SW480 (cell line): ENCODE data around the gene COL5A2.

Experiments used
- DNase-seq: peaks from one replicate; pipeline ENCODE4 v3.0.0-alpha.2; 2016; ENCODE audit warnings: low spot score

COL5A2 gene

GRCh38 chr2:189147361-189147760, 32.2 kb downstream of the COL5A2 start:
- DNase-seq = no peak

- no peak for DNase-seq
Observed at GRCh38 chr2:189146553-189146952, 33.0 kb downstream of the COL5A2 start.

- no peak for DNase-seq
Observed at GRCh38 chr2:189144700-189145211, 34.8 kb downstream of the COL5A2 start.

GRCh38 chr2:189143925-189144324, 35.6 kb downstream of the COL5A2 start:
- DNase-seq = no peak

GRCh38 chr2:189142893-189143759, 36.4 kb downstream of the COL5A2 start:
- DNase-seq = peak; percentile 33

GRCh38 chr2:189138800-189139199, 40.8 kb downstream of the COL5A2 start:
- no peak for DNase-seq

- DNase-seq = no peak
Observed at GRCh38 chr2:189137519-189137918, 42.0 kb downstream of the COL5A2 start.

GRCh38 chr2:189134485-189134884, 45.1 kb downstream of the COL5A2 start:
- no peak for DNase-seq

GRCh38 chr2:189131991-189132390, 47.6 kb downstream of the COL5A2 start:
- DNase-seq = no peak

- no peak for DNase-seq
Observed at GRCh38 chr2:189129971-189130370, 49.6 kb downstream of the COL5A2 start.

GRCh38 chr2:189128970-189129369, 50.6 kb downstream of the COL5A2 start:
- no peak for DNase-seq

- no peak for DNase-seq
Observed at GRCh38 chr2:189127756-189128155, 51.8 kb downstream of the COL5A2 start.

GRCh38 chr2:189125195-189125594, 54.4 kb downstream of the COL5A2 start:
- DNase-seq = no peak

GRCh38 chr2:189124175-189124574, 55.4 kb downstream of the COL5A2 start:
- no peak for DNase-seq

GRCh38 chr2:189118386-189118785, 61.2 kb downstream of the COL5A2 start:
- no peak for DNase-seq

- no peak for DNase-seq
Observed at GRCh38 chr2:189116979-189117378, 62.6 kb downstream of the COL5A2 start.

GRCh38 chr2:189116087-189116486, 63.5 kb downstream of the COL5A2 start:
- no peak for DNase-seq

GRCh38 chr2:189115126-189115525, 64.4 kb downstream of the COL5A2 start:
- DNase-seq = no peak

- no peak for DNase-seq
Observed at GRCh38 chr2:189113963-189114362, 65.6 kb downstream of the COL5A2 start.

- no peak for DNase-seq
Observed at GRCh38 chr2:189111063-189111715, 68.4 kb downstream of the COL5A2 start.

GRCh38 chr2:189109921-189110397, 69.6 kb downstream of the COL5A2 start:
- no peak for DNase-seq

- DNase-seq = no peak
Observed at GRCh38 chr2:189104934-189105333, 74.6 kb downstream of the COL5A2 start.

GRCh38 chr2:189102735-189103134, 76.8 kb downstream of the COL5A2 start:
- DNase-seq = no peak
